Endothelial cell of umbilical vein (primary cell): ENCODE measurements around the gene RBM20. TPM values are rescaled to one million over a fixed set of nuclear protein-coding genes. Genes with fewer than 3 reads are reported as not detected.
A peak's percentile ranks its signal among the peaks of the same experiment; 100 is the strongest.

Experiments used
- BruUV-seq: library from RNA; stranded (reverse); fragments of 400-500 nt; replicated peaks from 2 replicates; lab custom pipeline; 2021; lab: Mats Ljungman, UMichigan
- CTCF ChIA-PET: fragments of 300-600, 350-600 bp; sonication (Branson Sonifier 250); formaldehyde crosslinking; loops from one replicate; lab custom pipeline; 2021; ENCODE audit warnings: antibody characterized with exemption, inconsistent platforms; lab: Charles Lee
- POLR2A ChIA-PET: fragments of 300-600, 350-600 bp; sonication (Branson Sonifier 250); formaldehyde crosslinking; loops from one replicate; lab custom pipeline; 2021; ENCODE audit warnings: antibody characterized with exemption, inconsistent platforms; lab: Charles Lee
- DNase-seq: peaks from one replicate; pipeline ENCODE4 v3.0.0-alpha.2; 2011; ENCODE audit warnings: low read depth, low spot score
- FAIRE-seq: peaks from 2 replicates; lab custom pipeline; 2011; peaks lifted over from hg19 to GRCh38; lab: Jason Lieb, UNC
- H2AFZ ChIP-seq: 2 replicates; pipeline ENCODE4 v1.6.0; 2012; ENCODE audit warnings: low read depth, low read length, control low read depth, inconsistent platforms
- H3K27ac ChIP-seq: 2 replicates; pipeline ENCODE4 v1.5.1; 2011; ENCODE audit warnings: low read depth, mild to moderate bottlenecking, control low read depth, low read length, moderate library complexity; ENCODE audit not compliant: insufficient read depth
- H3K27me3 ChIP-seq, 2 experiments: 2 replicates each; pipeline versions ENCODE4 v1.6.0 to v1.6.1; 2011; ENCODE audit warnings: low read length in 2 of 2, mixed read lengths in 1 of 2; ENCODE audit not compliant: control insufficient read depth in 2 of 2, insufficient read depth in 2 of 2
- H3K36me3 ChIP-seq, 2 experiments: 2 replicates in 1 of 2; 3 replicates in 1 of 2; pipeline ENCODE4 v1.5.1; 2011; ENCODE audit warnings: low read length in 2 of 2, mild to moderate bottlenecking in 1 of 2, moderate library complexity in 1 of 2; ENCODE audit not compliant: control insufficient read depth in 2 of 2, insufficient read depth in 2 of 2; ENCODE audit errors: extremely low read depth in 1 of 2
- H3K4me1 ChIP-seq: 3 replicates; pipeline ENCODE4 v1.5.1; 2011; ENCODE audit warnings: mild to moderate bottlenecking, low read length; ENCODE audit not compliant: control insufficient read depth, insufficient read depth; ENCODE audit errors: extremely low read depth
- H3K4me2 ChIP-seq: 2 replicates; pipeline ENCODE4 v1.6.1; 2011; ENCODE audit warnings: low read length, control low read depth, mixed read lengths; ENCODE audit not compliant: insufficient read depth
- H3K4me3 ChIP-seq, 3 experiments: fragments of 200-600 bp in 1 of 3; sonication (generic), shearing (Covaris generic) in 1 of 3; replicated peaks in 1 of 3; 2 replicates each; pipeline ENCODE4 v1.5.1; 2011 to 2016; ENCODE audit warnings: control low read depth in 3 of 3, low read length in 3 of 3, mild to moderate bottlenecking in 2 of 3, inconsistent platforms in 1 of 3, low read depth in 1 of 3, moderate library complexity in 1 of 3; ENCODE audit not compliant: insufficient read depth in 1 of 3
- H3K79me2 ChIP-seq: 2 replicates; pipeline ENCODE4 v1.6.0; 2012; ENCODE audit warnings: low read length, inconsistent platforms; ENCODE audit not compliant: control insufficient read depth, insufficient read depth
- H3K9ac ChIP-seq: replicated peaks from 2 replicates; pipeline ENCODE3; 2011; ENCODE audit warnings: low read length, control low read depth; ENCODE audit not compliant: insufficient read depth; ENCODE audit errors: extremely low read depth
- H3K9me1 ChIP-seq: replicated peaks from 3 replicates; pipeline ENCODE4 v1.6.0; 2011; ENCODE audit warnings: mild to moderate bottlenecking, low read length; ENCODE audit not compliant: control insufficient read depth, insufficient read depth; ENCODE audit errors: extremely low read depth
- H3K9me3 ChIP-seq: replicated peaks from 2 replicates; pipeline ENCODE4 v1.5.1; 2012; ENCODE audit warnings: low read length, inconsistent platforms; ENCODE audit not compliant: control insufficient read depth, insufficient read depth
- H4K20me1 ChIP-seq: replicated peaks from 2 replicates; pipeline ENCODE3; 2011; ENCODE audit warnings: mild to moderate bottlenecking, low read length; ENCODE audit not compliant: control insufficient read depth, insufficient read depth; ENCODE audit errors: extremely low read depth
- EZH2 ChIP-seq: IDR thresholded peaks from 2 replicates; pipeline ENCODE4 v1.6.1; 2012; ENCODE audit warnings: borderline replicate concordance, low read depth, mild to moderate bottlenecking, moderate library complexity, low read length, inconsistent platforms; ENCODE audit not compliant: severe bottlenecking
- GATA2 ChIP-seq: IDR thresholded peaks from 2 replicates; pipeline ENCODE4 v1.7.0; 2011; ENCODE audit warnings: low read depth, mild to moderate bottlenecking, moderate library complexity, mixed read lengths, low read length; ENCODE audit not compliant: insufficient read length, insufficient read depth
- MAX ChIP-seq: IDR thresholded peaks from 2 replicates; pipeline ENCODE4 v1.6.1; 2011; ENCODE audit not compliant: insufficient read depth, insufficient read length
- MYC ChIP-seq: IDR thresholded peaks from one replicate; pipeline ENCODE4 v1.6.1; 2011; ENCODE audit warnings: mild to moderate bottlenecking, low read depth, low read length
- POLR2A ChIP-seq: IDR thresholded peaks from 2 replicates; pipeline ENCODE4 v1.6.1; 2012; ENCODE audit warnings: low read depth, mild to moderate bottlenecking, control low read depth, low read length
- POLR2AphosphoS5 ChIP-seq: IDR thresholded peaks from 2 replicates; pipeline ENCODE4 v1.6.1; 2012; ENCODE audit warnings: low read depth, mild to moderate bottlenecking, control low read depth, low read length, moderate library complexity; ENCODE audit not compliant: insufficient read depth
- dilution Hi-C: fragments of 300-500 bp; cut with MboI; formaldehyde crosslinking; loops from one replicate; pipeline ENCODE4 v1.15.0; 2019; ENCODE audit warnings: low sequenced_read_pairs; ENCODE audit not compliant: extremely low pct_ligation_motif_present
- intact Hi-C: fragments of 100-400 bp; cut with micrococcal nuclease; formaldehyde crosslinking; loops from one replicate; pipeline ENCODE4 v1.10.0; 2022
- polyA plus RNA-seq, 4 experiments: library from polyadenylated mRNA; depleted of rRNA in 3 of 4; stranded (reverse) in 3 of 4; unstranded in 1 of 4; fragments of >200 nt; gene quantifications; 2 replicates each; pipeline versions ENCODE4 v1.2.1 to v1.2.3, GENCODE V29; 2011 to 2012; ENCODE audit warnings: missing spikeins in 1 of 4
- total RNA-seq: library from RNA; stranded (reverse); gene quantifications from 2 replicates; pipeline ENCODE4 v1.2.3, GENCODE V29; 2021

Gene RBM20
- total and polyA plus RNA-seq, 2 donors (not counting 3 experiments of a cell fraction or from before 2014, with no cell fraction given) = 0.04 TPM; not detected in 1

GRCh38 chr10:110642204-110643034 is 1.7 kb upstream of the RBM20 start:
- no TSS peak for BruUV-seq
- DNase-seq = no peak
- H4K20me1 ChIP-seq = no peaks in the 10 kb centered on the region
- ChIA-PET CTCF (interaction anchor here (1.5 to 1.6 kb wide), 2 partner anchors 23 to 1495 kb away, joined by 3 to 5 read pairs; no protein-coding TSS in a partner anchor), POLR2A (no interaction called here)
- no peaks in the 10 kb centered on the region for H3K79me2 ChIP-seq
- H3K9me3 ChIP-seq = no peaks in the 10 kb centered on the region
- H2AFZ ChIP-seq = no peak overlapping the region
- no peak for FAIRE-seq
- H3K9me1 ChIP-seq = no peaks in the 10 kb centered on the region
- dilution Hi-C loops (no loop called here), intact Hi-C loops (no loop called here)
- H3K36me3 ChIP-seq = no peaks in the 10 kb centered on the region
- no peak overlapping the region for H3K27ac ChIP-seq
- no peak overlapping the region for H3K9ac ChIP-seq
- TF ChIP-seq EZH2 = peak; percentile 70
- TF ChIP-seq POLR2A = no peak
- TF ChIP-seq GATA2 = no peak
- no peak for TF ChIP-seq POLR2AphosphoS5
- no peak for TF ChIP-seq MAX
- H3K27me3 ChIP-seq = peaks cover 47 to 72% of the 10 kb centered on the region in 2 experiments
- H3K4me2 ChIP-seq = peak overlapping the region; percentile 18
- H3K4me3 ChIP-seq = no peak overlapping the region
- peaks cover 5% of the 10 kb centered on the region for H3K4me1 ChIP-seq

GRCh38 chr10:110643035-110643652 is 992 bp upstream of the RBM20 start:
- Histone ChIP-seq H3K27me3 (peaks cover 43 to 73% of the 10 kb centered on the region in 2 experiments), H4K20me1 (no peaks in the 10 kb centered on the region), H2AFZ (no peak overlapping the region), H3K4me1 (peaks cover 5% of the 10 kb centered on the region), H3K4me2 (peak overlapping the region; percentile 18), H3K9me3 (no peaks in the 10 kb centered on the region), H3K9me1 (no peaks in the 10 kb centered on the region), H3K9ac (no peak overlapping the region), H3K27ac (no peak overlapping the region), H3K4me3 (no peak overlapping the region), H3K79me2 (no peaks in the 10 kb centered on the region), H3K36me3 (no peaks in the 10 kb centered on the region)
- dilution Hi-C loops = no loop called here
- intact Hi-C loops = no loop called here
- CTCF ChIA-PET = interaction anchor here (1.4 kb wide), 1 partner anchor 28 kb away, joined by 4 read pairs; no protein-coding TSS in a partner anchor
- DNase-seq = no peak
- FAIRE-seq = no peak
- TF ChIP-seq MYC (no peak), EZH2 (peak; percentile 97)
- no TSS peak for BruUV-seq
- POLR2A ChIA-PET = no interaction called here
